Measurements from ENCODE around the gene TRIM64C.
"Not testable (repeated sequence)": the region's sequence is repeated elsewhere in the genome, so short reads cannot be mapped to it uniquely, and the experiment has no call there.

GRCh38 chr11:49048229-49048628, 10.7 kb downstream of the TRIM64C start:
- not testable (repeated sequence) for TF ChIP-seq CTCF, POLR2A (IDR thresholded peaks at IDR 0.05)

Measured in uterus (tissue), 2 donors.